Large intestine (tissue), 3 donors: ENCODE measurements around the gene ANO7. TPM values are rescaled to one million over a fixed set of nuclear protein-coding genes. Genes with fewer than 3 reads are reported as not detected.

Experiments used
- DNase-seq, 2 donors: peaks; one replicate each; pipeline versions ENCODE4 v3.0.0 to v3.0.0-alpha.2; 2013
- H3K27ac ChIP-seq: one replicate; pipeline ENCODE4 v1.5.1; 2013; ENCODE audit warnings: low read length
- H3K27me3 ChIP-seq: 2 replicates; pipeline ENCODE4 v1.6.1; 2013; ENCODE audit warnings: low read length; ENCODE audit not compliant: control insufficient read depth, insufficient read depth
- H3K36me3 ChIP-seq: 2 replicates; pipeline ENCODE4 v1.6.1; 2013; ENCODE audit warnings: low read length; ENCODE audit not compliant: control insufficient read depth, insufficient read depth
- H3K4me1 ChIP-seq: one replicate; pipeline ENCODE4 v1.6.1; 2013; ENCODE audit warnings: low read length; ENCODE audit not compliant: control insufficient read depth, insufficient read depth
- H3K4me3 ChIP-seq: one replicate; pipeline ENCODE4 v1.5.1; 2013; ENCODE audit warnings: low read length
- H3K9me3 ChIP-seq: one replicate; pipeline ENCODE4 v1.6.1; 2013; ENCODE audit warnings: mild to moderate bottlenecking, low read depth, low read length, moderate library complexity; ENCODE audit not compliant: control insufficient read depth
- WGBS: methylation state at CpG from one replicate; pipeline ENCODE4 v1.1.5; 2013; ENCODE audit warnings: low lambda C conversion rate; ENCODE audit not compliant: insufficient coverage; 5-methylcytosine and 5-hydroxymethylcytosine counted together
- polyA plus RNA-seq: library from polyadenylated mRNA; unstranded; fragments of 120-200 nt; gene quantifications from one replicate; pipeline ENCODE4 v1.2.1, GENCODE V29; 2013

The ANO7 gene
- polyA plus RNA-seq, 1 donor: 31.7 TPM

- DNase-seq: no peak
- Histone ChIP-seq H3K4me1 (peaks cover 3% of the 10 kb centered on the region), H3K27ac (no peak overlapping the region), H3K27me3 (no peaks in the 10 kb centered on the region), H3K36me3 (peaks cover 86% of the 10 kb centered on the region), H3K4me3 (no peak overlapping the region), H3K9me3 (no peaks in the 10 kb centered on the region)
- 100% methylated on average over 1 of the region's 7 CpGs for WGBS
Measured at GRCh38 chr2:241263061-241263460, 74.6 kb downstream of the ANO7 start.

GRCh38 chr2:241265506-241265905 lies 77.0 kb downstream of the ANO7 start:
- H3K27me3 ChIP-seq: no peaks in the 10 kb centered on the region
- peaks cover 1% of the 10 kb centered on the region for H3K4me1 ChIP-seq
- H3K27ac ChIP-seq: no peak overlapping the region
- no peak overlapping the region for H3K4me3 ChIP-seq
- no CpG with 5 or more reads among the region's 5 CpGs for WGBS
- DNase-seq: no peak
- H3K9me3 ChIP-seq: no peaks in the 10 kb centered on the region
- peaks cover 78% of the 10 kb centered on the region for H3K36me3 ChIP-seq

GRCh38 chr2:241267249-241268067 lies 79.0 kb downstream of the ANO7 start:
- WGBS: 100% methylated on average over 1 of the region's 12 CpGs
- H3K36me3 ChIP-seq: peaks cover 59% of the 10 kb centered on the region
- H3K27ac ChIP-seq: no peak overlapping the region
- H3K4me3 ChIP-seq: no peak overlapping the region
- no peaks in the 10 kb centered on the region for H3K9me3 ChIP-seq
- peaks cover 7% of the 10 kb centered on the region for H3K4me1 ChIP-seq
- H3K27me3 ChIP-seq: no peaks in the 10 kb centered on the region
- no peak for DNase-seq

GRCh38 chr2:241268306-241268705 lies 79.8 kb downstream of the ANO7 start:
- Histone ChIP-seq H3K27ac (no peak overlapping the region), H3K9me3 (no peaks in the 10 kb centered on the region), H3K36me3 (peaks cover 51% of the 10 kb centered on the region), H3K4me3 (no peak overlapping the region), H3K4me1 (peaks cover 7% of the 10 kb centered on the region), H3K27me3 (no peaks in the 10 kb centered on the region)
- no peak for DNase-seq
- 76% methylated on average over 2 of the region's 7 CpGs for WGBS

DNA sequence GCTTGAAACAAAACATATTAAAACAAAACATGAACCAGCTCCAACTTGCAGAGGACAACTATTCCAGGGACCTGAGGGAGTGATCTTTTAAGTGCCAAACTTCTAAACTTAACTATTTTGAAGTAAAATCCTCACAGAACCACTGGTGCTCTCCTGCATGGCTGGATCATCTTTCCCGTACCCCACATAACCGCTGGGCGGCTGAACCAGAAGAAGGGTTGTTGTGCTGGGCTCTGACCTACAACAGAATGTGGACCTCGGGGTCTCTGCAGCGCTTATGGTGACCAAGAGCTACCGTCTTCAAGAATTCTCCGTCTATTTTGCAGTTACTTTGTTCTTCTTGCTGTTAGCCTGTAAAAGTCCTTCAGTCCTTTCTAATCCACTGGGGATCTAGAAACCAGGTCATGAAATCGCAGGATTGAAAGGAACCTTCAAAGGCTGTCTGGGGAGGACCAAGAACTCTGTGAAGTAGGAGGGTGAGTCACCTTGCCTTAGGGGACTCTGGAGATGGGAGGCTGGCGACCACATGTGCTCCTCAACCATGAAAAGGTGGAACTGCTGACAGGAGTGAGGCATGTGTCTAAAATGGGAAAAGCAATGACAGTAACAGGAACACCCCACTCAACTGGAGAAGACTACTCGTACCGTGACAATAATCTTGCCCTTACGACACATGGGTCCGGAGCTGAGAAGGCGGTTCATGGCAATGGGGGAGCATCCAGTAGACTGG lies 80.4 kb downstream of the ANO7 start:
- DNase-seq: no peak
- peaks cover 7% of the 10 kb centered on the region for H3K4me1 ChIP-seq
- H3K4me3 ChIP-seq: no peak overlapping the region
- H3K9me3 ChIP-seq: no peaks in the 10 kb centered on the region
- WGBS: 93% methylated on average over 4 of the region's 14 CpGs
- no peak overlapping the region for H3K27ac ChIP-seq
- H3K36me3 ChIP-seq: peaks cover 45% of the 10 kb centered on the region
- no peaks in the 10 kb centered on the region for H3K27me3 ChIP-seq

DNA sequence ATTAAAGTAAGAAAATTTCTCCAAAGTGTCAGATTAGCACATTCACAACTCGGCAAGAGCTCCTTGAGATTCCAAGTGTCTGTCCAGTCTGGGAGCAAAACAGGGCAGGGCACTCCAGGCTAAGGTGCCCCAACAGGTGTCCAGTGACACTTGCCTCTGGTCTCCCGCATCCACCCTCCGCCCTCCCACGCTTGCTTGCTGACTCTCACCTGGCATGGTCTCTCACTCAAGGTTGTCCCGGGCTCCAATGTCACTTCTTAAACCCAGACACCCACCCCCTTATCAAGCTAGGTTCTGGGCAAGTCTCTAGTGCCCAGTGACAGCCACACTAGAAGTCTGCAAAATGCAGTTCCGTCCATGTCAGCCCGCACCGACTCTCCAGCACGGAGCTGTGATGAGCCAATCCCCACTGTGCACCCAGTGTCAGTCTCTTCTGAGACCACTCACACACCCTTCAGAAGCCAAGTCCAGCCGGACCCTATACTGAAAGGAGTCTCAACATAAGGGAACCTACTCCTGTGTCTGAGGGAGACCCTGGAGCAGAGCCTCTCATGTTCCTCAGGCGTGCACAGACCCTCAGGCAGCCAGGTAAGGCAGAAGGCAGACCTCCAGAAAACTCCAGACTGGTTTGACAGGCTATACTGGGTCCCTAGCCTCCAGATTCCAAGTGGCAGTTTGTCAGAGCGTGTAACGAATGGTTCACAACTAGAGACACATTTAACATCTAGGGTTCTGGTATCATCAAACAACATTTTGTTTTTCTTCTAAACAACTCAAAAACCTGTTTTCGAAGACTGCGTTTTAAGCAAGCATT lies 81.4 kb downstream of the ANO7 start:
- Histone ChIP-seq H3K4me1 (peaks cover 7% of the 10 kb centered on the region), H3K36me3 (peaks cover 37% of the 10 kb centered on the region), H3K27me3 (no peaks in the 10 kb centered on the region), H3K27ac (no peak overlapping the region), H3K4me3 (no peak overlapping the region), H3K9me3 (no peaks in the 10 kb centered on the region)
- WGBS: 100% methylated on average over 2 of the region's 15 CpGs
- no peak for DNase-seq

- DNase-seq: no peak
- H3K9me3 ChIP-seq: no peaks in the 10 kb centered on the region
- no CpG with 5 or more reads among the region's 5 CpGs for WGBS
- H3K4me3 ChIP-seq: no peak overlapping the region
- peaks cover 32% of the 10 kb centered on the region for H3K36me3 ChIP-seq
- no peaks in the 10 kb centered on the region for H3K27me3 ChIP-seq
- no peak overlapping the region for H3K27ac ChIP-seq
- H3K4me1 ChIP-seq: peaks cover 7% of the 10 kb centered on the region
Measured at GRCh38 chr2:241270531-241270930, 82.1 kb downstream of the ANO7 start.

- DNase-seq: peak; percentile 54 to 76
- no CpG with 5 or more reads among the region's 37 CpGs for WGBS
- peaks cover 7% of the 10 kb centered on the region for H3K4me1 ChIP-seq
- H3K36me3 ChIP-seq: peaks cover 20% of the 10 kb centered on the region
- no peaks in the 10 kb centered on the region for H3K27me3 ChIP-seq
- H3K9me3 ChIP-seq: no peaks in the 10 kb centered on the region
- peak overlapping the region; percentile 67 for H3K4me3 ChIP-seq
- H3K27ac ChIP-seq: peak overlapping the region; percentile 47
Measured at GRCh38 chr2:241271706-241272302, 83.3 kb downstream of the ANO7 start.

DNA sequence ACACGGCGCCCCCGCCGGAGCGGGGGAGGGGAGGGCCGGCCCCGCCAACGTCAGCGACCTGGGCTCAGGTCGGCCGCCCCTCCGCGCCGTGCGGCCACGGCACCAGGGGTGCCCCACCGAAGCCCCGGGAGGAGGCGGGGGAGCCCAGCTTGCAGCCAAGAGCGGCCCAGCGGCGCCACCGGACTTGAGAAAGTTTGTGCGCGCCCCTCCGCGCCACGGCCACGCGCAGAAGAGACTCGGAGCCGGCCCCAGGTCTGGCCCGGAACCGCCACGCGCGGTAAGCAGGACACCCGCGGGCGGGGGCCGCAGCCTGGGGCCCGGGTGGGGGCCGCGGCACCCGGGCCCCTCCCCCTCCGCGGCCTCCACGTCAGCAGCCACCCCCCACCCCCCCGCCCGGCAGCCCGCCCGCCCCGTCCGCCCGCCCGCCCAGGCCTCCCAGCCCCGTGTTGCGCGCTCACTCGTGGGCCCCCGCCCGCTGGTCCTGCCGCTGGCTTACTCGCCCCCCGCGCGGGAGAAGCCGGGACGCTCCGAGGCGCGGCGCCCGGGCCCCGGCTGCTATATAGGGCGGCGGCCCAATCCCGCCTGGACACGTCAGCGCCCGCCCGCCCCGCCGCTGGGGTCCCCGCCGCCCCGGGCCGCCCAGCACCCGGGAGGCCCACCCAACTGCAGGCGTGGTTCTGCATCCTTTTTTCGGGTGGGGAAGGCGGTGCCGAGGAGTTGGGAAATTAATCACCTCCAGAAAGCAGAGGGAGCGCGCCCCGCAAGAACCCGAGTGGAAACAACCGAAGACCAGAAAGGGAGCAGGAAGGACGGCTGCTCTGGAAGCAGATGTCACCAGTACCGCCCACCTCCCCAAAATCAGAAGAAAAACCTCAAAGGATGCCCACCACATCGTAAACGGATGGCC lies 84.1 kb downstream of the ANO7 start:
- peak overlapping the region; percentile 19 for H3K27ac ChIP-seq
- WGBS: no CpG with 5 or more reads among the region's 102 CpGs
- no peaks in the 10 kb centered on the region for H3K27me3 ChIP-seq
- H3K36me3 ChIP-seq: peaks cover 12% of the 10 kb centered on the region
- peak overlapping the region; percentile 67 for H3K4me3 ChIP-seq
- H3K9me3 ChIP-seq: no peaks in the 10 kb centered on the region
- peaks cover 7% of the 10 kb centered on the region for H3K4me1 ChIP-seq
- DNase-seq: peak; percentile 29 to 73
